Fibroblast of peridontal ligament (primary cell): Measurements from ENCODE around the gene TSPYL2.

Experiments
- DNase-seq: peaks from one replicate; pipeline ENCODE4 v3.0.0-alpha.2; 2010; ENCODE audit errors: extremely low read depth

Gene TSPYL2

GRCh38 chrX:53081925-53082772, at the start of gene TSPYL2:
Gene TSPYL2 (plus strand): TSS chrX:53082367. CDS start chrX:53082499, 132 bp downstream.
- DNase-seq = peak; percentile 95

- DNase-seq = no peak
Observed at GRCh38 chrX:53036149-53036548, 46.0 kb upstream of the TSPYL2 start.

GRCh38 chrX:53039236-53039635, 42.9 kb upstream of the TSPYL2 start:
- DNase-seq = no peak

GRCh38 chrX:53044995-53045394, 37.2 kb upstream of the TSPYL2 start:
- DNase-seq = no peak

- peak; percentile 17 for DNase-seq
Observed at GRCh38 chrX:53047228-53047627, 34.9 kb upstream of the TSPYL2 start.

GRCh38 chrX:53048169-53049126, 33.7 kb upstream of the TSPYL2 start, which contains the start of gene GPR173:
Gene GPR173 (plus strand): TSS chrX:53048789. CDS start chrX:53076622, 27,833 bp downstream.
- DNase-seq = peak; percentile 59

- no peak for DNase-seq
Observed at GRCh38 chrX:53049127-53049517, 33.0 kb upstream of the TSPYL2 start.

GRCh38 chrX:53050841-53051240, 31.3 kb upstream of the TSPYL2 start:
- no peak for DNase-seq

- DNase-seq = no peak
Observed at GRCh38 chrX:53055244-53055849, 26.8 kb upstream of the TSPYL2 start.

- no peak for DNase-seq
Observed at GRCh38 chrX:53056292-53056691, 25.9 kb upstream of the TSPYL2 start.

- no peak for DNase-seq
Observed at GRCh38 chrX:53065104-53065503, 17.1 kb upstream of the TSPYL2 start.

GRCh38 chrX:53071064-53071463, 11.1 kb upstream of the TSPYL2 start:
- no peak for DNase-seq

- peak; percentile 57 for DNase-seq
Observed at GRCh38 chrX:53071604-53072417, 10.4 kb upstream of the TSPYL2 start.

- no peak for DNase-seq
Observed at GRCh38 chrX:53072418-53073114, 9.6 kb upstream of the TSPYL2 start.

GRCh38 chrX:53073115-53073586, 9.0 kb upstream of the TSPYL2 start:
- no peak for DNase-seq

- no peak for DNase-seq
Observed at GRCh38 chrX:53075011-53075410, 7.2 kb upstream of the TSPYL2 start.

- no peak for DNase-seq
Observed at GRCh38 chrX:53076671-53077070, 5.5 kb upstream of the TSPYL2 start.

GRCh38 chrX:53077207-53078197, 4.7 kb upstream of the TSPYL2 start:
- no peak for DNase-seq

GRCh38 chrX:53078943-53079342, 3.2 kb upstream of the TSPYL2 start:
- no peak for DNase-seq
